ENCODE results near the gene PNMA1. TPM values are rescaled to one million over a fixed set of nuclear protein-coding genes. Genes with fewer than 3 reads are reported as not detected.

Gene PNMA1
- total and polyA plus RNA-seq, 9 of the 15 experiments (the other 6 are each of a cell fraction or from before 2014, with no cell fraction given), result 1.7 to 26.4 (median 8.7) TPM

- peak in 1 of 2 experiments; percentile 66; a peak in 1 of 4 replicates for TF ChIP-seq UBTF (IDR thresholded peaks at IDR 0.05; ENCODE audit: borderline replicate concordance in 1 of 2, low read depth in 2 of 2, low read length in 2 of 2)
- TF ChIP-seq, protein P1, sequence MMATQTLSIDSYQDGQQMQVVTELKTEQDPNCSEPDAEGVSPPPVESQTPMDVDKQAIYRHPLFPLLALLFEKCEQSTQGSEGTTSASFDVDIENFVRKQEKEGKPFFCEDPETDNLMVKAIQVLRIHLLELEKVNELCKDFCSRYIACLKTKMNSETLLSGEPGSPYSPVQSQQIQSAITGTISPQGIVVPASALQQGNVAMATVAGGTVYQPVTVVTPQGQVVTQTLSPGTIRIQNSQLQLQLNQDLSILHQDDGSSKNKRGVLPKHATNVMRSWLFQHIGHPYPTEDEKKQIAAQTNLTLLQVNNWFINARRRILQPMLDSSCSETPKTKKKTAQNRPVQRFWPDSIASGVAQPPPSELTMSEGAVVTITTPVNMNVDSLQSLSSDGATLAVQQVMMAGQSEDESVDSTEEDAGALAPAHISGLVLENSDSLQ (IDR thresholded peaks at IDR 0.05), result peak; percentile 42; the same call in 1 of the 2 replicates
- TF ChIP-seq ZNF76 (CRISPR knock-in tag; IDR thresholded peaks at IDR 0.05; ENCODE audit: borderline replicate concordance), result no peak
- peak; percentile 60; the same call in 1 of the 2 replicates for TF ChIP-seq CTBP1 (IDR thresholded peaks at IDR 0.05; ENCODE audit: borderline replicate concordance)
- TF ChIP-seq CTCFL (IDR thresholded peaks at IDR 0.05; ENCODE audit: borderline replicate concordance, insufficient read depth, low read depth, low read length, poor library complexity, severe bottlenecking), result peak; percentile 83
- TF ChIP-seq SMC3 (conservative IDR thresholded peaks at IDR 0.05; ENCODE audit: insufficient read depth, low read depth, low read length), result peak; percentile 85
- no peak for TF ChIP-seq ADNP (tag; IDR thresholded peaks at IDR 0.05)
- TF ChIP-seq MTA3 (IDR thresholded peaks at IDR 0.05; ENCODE audit: borderline replicate concordance), result peak; percentile 36; the same call in 1 of the 2 replicates
- peak; percentile 11; the same call in 1 of the 2 replicates for TF ChIP-seq CXXC5 (CRISPR knock-in tag; IDR thresholded peaks at IDR 0.05)
- TF ChIP-seq ERF (CRISPR knock-in tag; IDR thresholded peaks at IDR 0.05), result no peak
- TF ChIP-seq RAD21 (CRISPR knock-in tag; conservative IDR thresholded peaks at IDR 0.05 in 1 of 2, IDR thresholded peaks at IDR 0.05 in 1 of 2), result peak; percentile 86 to 92
- TF ChIP-seq, protein P2, sequence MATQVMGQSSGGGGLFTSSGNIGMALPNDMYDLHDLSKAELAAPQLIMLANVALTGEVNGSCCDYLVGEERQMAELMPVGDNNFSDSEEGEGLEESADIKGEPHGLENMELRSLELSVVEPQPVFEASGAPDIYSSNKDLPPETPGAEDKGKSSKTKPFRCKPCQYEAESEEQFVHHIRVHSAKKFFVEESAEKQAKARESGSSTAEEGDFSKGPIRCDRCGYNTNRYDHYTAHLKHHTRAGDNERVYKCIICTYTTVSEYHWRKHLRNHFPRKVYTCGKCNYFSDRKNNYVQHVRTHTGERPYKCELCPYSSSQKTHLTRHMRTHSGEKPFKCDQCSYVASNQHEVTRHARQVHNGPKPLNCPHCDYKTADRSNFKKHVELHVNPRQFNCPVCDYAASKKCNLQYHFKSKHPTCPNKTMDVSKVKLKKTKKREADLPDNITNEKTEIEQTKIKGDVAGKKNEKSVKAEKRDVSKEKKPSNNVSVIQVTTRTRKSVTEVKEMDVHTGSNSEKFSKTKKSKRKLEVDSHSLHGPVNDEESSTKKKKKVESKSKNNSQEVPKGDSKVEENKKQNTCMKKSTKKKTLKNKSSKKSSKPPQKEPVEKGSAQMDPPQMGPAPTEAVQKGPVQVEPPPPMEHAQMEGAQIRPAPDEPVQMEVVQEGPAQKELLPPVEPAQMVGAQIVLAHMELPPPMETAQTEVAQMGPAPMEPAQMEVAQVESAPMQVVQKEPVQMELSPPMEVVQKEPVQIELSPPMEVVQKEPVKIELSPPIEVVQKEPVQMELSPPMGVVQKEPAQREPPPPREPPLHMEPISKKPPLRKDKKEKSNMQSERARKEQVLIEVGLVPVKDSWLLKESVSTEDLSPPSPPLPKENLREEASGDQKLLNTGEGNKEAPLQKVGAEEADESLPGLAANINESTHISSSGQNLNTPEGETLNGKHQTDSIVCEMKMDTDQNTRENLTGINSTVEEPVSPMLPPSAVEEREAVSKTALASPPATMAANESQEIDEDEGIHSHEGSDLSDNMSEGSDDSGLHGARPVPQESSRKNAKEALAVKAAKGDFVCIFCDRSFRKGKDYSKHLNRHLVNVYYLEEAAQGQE (IDR thresholded peaks at IDR 0.05; ENCODE audit: borderline replicate concordance), result peak; percentile 82
- TF ChIP-seq, protein P2 (CRISPR knock-in tag; IDR thresholded peaks at IDR 0.05; ENCODE audit: low read depth), result no peak
Observed at GRCh38 chr14:73728717-73729330, 14.6 kb upstream of the PNMA1 start (continued).
